Kidney (tissue), 14 donors: Measurements from ENCODE around the gene NRG2. TPM values are rescaled to one million over a fixed set of nuclear protein-coding genes. Genes with fewer than 3 reads are reported as not detected.

Experiments used
- DNase-seq, 5 donors: peaks; one replicate each; pipeline ENCODE4 v3.0.0-alpha.2; 2013 to 2020
- FAIRE-seq: peaks from 2 replicates; lab custom pipeline; 2012; peaks lifted over from hg19 to GRCh38; lab: Jason Lieb, UNC
- H3K27ac ChIP-seq, 2 donors: one replicate each; pipeline ENCODE4 v1.7.0; 2013; ENCODE audit warnings: low read depth in 2 of 2, low read length in 2 of 2, inconsistent platforms in 1 of 2
- H3K27me3 ChIP-seq: one replicate; pipeline ENCODE4 v1.7.1; 2013; ENCODE audit warnings: low read length, inconsistent platforms; ENCODE audit not compliant: control insufficient read depth, insufficient read depth
- H3K36me3 ChIP-seq, 3 donors: one replicate each; pipeline versions ENCODE4 v1.7.0 to v1.7.1; 2013; ENCODE audit warnings: low read length in 3 of 3, control low read depth in 1 of 3, inconsistent platforms in 1 of 3; ENCODE audit not compliant: insufficient read depth in 3 of 3, control insufficient read depth in 2 of 3
- H3K4me1 ChIP-seq, 3 donors: one replicate each; pipeline versions ENCODE4 v1.7.0 to v1.7.1; 2013; ENCODE audit warnings: low read length in 3 of 3, inconsistent platforms in 1 of 3, low read depth in 1 of 3; ENCODE audit not compliant: control insufficient read depth in 2 of 3, insufficient read depth in 2 of 3
- H3K4me3 ChIP-seq, 3 donors: one replicate each; pipeline versions ENCODE4 v1.7.0 to v1.8.1; 2013; ENCODE audit warnings: low read length in 3 of 3, control low read depth in 1 of 3, inconsistent platforms in 1 of 3
- H3K9ac ChIP-seq, 3 donors: one replicate each; pipeline versions ENCODE4 v1.7.0 to v1.7.1; 2013; ENCODE audit warnings: low read length in 3 of 3, control low read depth in 1 of 3, inconsistent platforms in 1 of 3
- H3K9me3 ChIP-seq, 3 donors: one replicate each; pipeline versions ENCODE4 v1.7.0 to v1.7.1; 2013; ENCODE audit warnings: low read length in 3 of 3, control low read depth in 1 of 3, inconsistent platforms in 1 of 3; ENCODE audit not compliant: control insufficient read depth in 2 of 3, insufficient read depth in 1 of 3
- CTCF ChIP-seq: IDR thresholded peaks from 3 replicates; pipeline ENCODE4 v1.5.1; 2012; ENCODE audit warnings: mild to moderate bottlenecking, moderate library complexity, borderline replicate concordance; ENCODE audit not compliant: insufficient read depth; ENCODE audit errors: extremely low read depth
- intact Hi-C: fragments of 100-400 bp; cut with DNase I; formaldehyde crosslinking; loops from one replicate; pipeline ENCODE4 v1.11.1; 2022
- polyA plus RNA-seq: library from polyadenylated mRNA; stranded (reverse); fragments of 350-450 nt; fragmentation: Illumina TruSeq; extraction: RNeasy Lipid Tissue Mini Kit (QIAGEN cat#74804); gene quantifications from one replicate; pipeline ENCODE4 v1.2.3, GENCODE V29; 2014; ENCODE audit warnings: low read depth, low replicate concordance; ENCODE audit not compliant: insufficient read depth
- total RNA-seq: library from RNA; stranded (reverse); fragmentation: NEBNext Ultra II Directional; extraction: Animal tissue kit (Norgen Biotek cat#: 25700); gene quantifications from one replicate; pipeline ENCODE4 v1.2.1, GENCODE V29; 2021
- donor health status: control.
- donor health status: control.
- donor health status: control.
- donor health status: control.
- donor health status: control.
- donor health status: DM: yes; HTN: yes; CAD: no.
- donor health status: Normal renal cell carcinoma (clear cell type).

NRG2 gene
- total and polyA plus RNA-seq, 2 donors from 2014 or later = 1.9 to 4.6 TPM

- DNase-seq = peak in 1 of 5 donors; percentile 22
- no peak for FAIRE-seq
- no peak overlapping the region for H3K4me3 ChIP-seq
- H3K36me3 ChIP-seq = no peaks in the 10 kb centered on the region
- intact Hi-C loops = no loop called here
- no peak overlapping the region for H3K9ac ChIP-seq
- no peaks in the 10 kb centered on the region for H3K4me1 ChIP-seq
- H3K27me3 ChIP-seq = no peaks in the 10 kb centered on the region
- no peak for TF ChIP-seq CTCF
- H3K27ac ChIP-seq = no peak overlapping the region
- no peaks in the 10 kb centered on the region for H3K9me3 ChIP-seq
Measured at GRCh38 chr5:139806726-139807646, 236.1 kb downstream of the NRG2 start.

GRCh38 chr5:139806111-139806510 is 237.0 kb downstream of the NRG2 start:
- Histone ChIP-seq H3K27me3 (no peaks in the 10 kb centered on the region), H3K4me3 (no peak overlapping the region), H3K9ac (no peak overlapping the region), H3K27ac (no peak overlapping the region), H3K36me3 (no peaks in the 10 kb centered on the region), H3K9me3 (no peaks in the 10 kb centered on the region), H3K4me1 (no peaks in the 10 kb centered on the region)
- DNase-seq (peak in 1 of 5 donors; percentile 24), FAIRE-seq (no peak)
- TF ChIP-seq CTCF = no peak
- intact Hi-C loops = no loop called here

- no peak for FAIRE-seq
- H3K9me3 ChIP-seq = no peaks in the 10 kb centered on the region
- H3K36me3 ChIP-seq = no peaks in the 10 kb centered on the region
- intact Hi-C loops = no loop called here
- no peak overlapping the region for H3K9ac ChIP-seq
- H3K27me3 ChIP-seq = no peaks in the 10 kb centered on the region
- H3K4me3 ChIP-seq = no peak overlapping the region
- no peak for TF ChIP-seq CTCF
- no peak overlapping the region for H3K27ac ChIP-seq
- DNase-seq = peak in 1 of 5 donors; percentile 17
- no peaks in the 10 kb centered on the region for H3K4me1 ChIP-seq
Measured at GRCh38 chr5:139805545-139805944, 237.6 kb downstream of the NRG2 start.
